ENCODE results near the gene CDK8.

DNA sequence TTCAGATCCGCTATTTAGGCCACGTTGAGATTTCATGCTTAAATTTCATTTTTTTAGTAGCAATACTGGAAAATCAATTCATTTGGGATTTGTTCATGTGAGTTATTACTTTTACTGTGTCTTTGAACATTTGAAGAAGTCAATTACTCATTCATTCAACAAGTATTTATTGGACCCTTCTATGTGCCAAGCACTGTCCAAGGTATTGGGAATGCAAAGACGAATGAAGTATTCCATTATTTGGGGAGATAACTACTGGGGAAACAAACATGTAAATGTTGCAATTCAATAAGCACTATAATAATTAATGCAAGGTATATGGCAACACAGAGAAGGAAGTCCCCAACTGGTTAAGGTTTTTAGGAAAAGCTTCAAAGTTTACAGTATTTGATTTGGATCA lies 5.7 kb downstream of the CDK8 start:
- TF ChIP-seq POLR2AphosphoS5 (IDR thresholded peaks at IDR 0.05), result no peak
- TF ChIP-seq, protein P1, sequence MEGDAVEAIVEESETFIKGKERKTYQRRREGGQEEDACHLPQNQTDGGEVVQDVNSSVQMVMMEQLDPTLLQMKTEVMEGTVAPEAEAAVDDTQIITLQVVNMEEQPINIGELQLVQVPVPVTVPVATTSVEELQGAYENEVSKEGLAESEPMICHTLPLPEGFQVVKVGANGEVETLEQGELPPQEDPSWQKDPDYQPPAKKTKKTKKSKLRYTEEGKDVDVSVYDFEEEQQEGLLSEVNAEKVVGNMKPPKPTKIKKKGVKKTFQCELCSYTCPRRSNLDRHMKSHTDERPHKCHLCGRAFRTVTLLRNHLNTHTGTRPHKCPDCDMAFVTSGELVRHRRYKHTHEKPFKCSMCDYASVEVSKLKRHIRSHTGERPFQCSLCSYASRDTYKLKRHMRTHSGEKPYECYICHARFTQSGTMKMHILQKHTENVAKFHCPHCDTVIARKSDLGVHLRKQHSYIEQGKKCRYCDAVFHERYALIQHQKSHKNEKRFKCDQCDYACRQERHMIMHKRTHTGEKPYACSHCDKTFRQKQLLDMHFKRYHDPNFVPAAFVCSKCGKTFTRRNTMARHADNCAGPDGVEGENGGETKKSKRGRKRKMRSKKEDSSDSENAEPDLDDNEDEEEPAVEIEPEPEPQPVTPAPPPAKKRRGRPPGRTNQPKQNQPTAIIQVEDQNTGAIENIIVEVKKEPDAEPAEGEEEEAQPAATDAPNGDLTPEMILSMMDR (IDR thresholded peaks at IDR 0.05), result no peak
